ENCODE results near the gene RGPD5. TPM values are rescaled to one million over a fixed set of nuclear protein-coding genes. Genes with fewer than 3 reads are reported as not detected.

RGPD5 gene
- total RNA-seq, result 7.0 and 9.1 TPM in 2 replicates

DNA sequence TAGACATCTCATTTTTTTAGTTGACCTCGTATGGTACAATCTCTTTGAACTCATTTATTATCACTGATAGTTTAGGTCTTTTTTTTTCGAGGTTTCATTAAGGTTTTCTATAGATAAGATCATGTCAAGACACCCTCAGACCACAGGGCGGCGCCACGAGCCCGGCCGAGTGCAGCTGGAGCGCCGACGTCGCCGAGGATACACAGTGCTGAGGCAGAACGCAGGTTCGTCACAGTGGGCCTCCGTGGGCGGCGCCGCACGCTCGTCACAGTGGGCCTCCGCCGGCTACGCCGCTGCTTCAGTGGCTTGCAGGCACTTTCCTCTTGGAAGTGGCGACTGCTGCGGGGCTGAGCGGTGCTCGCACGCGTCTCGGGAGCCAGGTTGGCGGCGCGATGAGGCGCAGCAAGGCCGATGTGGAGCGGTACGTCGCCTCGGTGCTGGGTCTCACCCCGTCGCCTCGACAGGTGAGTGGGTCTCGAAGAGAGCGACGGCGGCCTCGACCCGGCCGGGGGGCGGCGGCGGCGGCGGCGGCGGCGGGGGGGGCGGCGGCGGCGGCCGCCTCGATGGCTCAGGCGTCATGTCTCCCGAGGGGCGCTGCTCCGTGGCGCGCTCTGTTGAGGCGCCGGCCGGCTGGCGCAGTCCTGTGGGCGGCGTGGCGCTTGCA is at the start of gene RGPD5:
Gene RGPD5, plus strand, starts transcription at position 232 of the 664 bp plus-strand sequence. Its CDS starts 161 bp downstream, at position 393.

DNA sequence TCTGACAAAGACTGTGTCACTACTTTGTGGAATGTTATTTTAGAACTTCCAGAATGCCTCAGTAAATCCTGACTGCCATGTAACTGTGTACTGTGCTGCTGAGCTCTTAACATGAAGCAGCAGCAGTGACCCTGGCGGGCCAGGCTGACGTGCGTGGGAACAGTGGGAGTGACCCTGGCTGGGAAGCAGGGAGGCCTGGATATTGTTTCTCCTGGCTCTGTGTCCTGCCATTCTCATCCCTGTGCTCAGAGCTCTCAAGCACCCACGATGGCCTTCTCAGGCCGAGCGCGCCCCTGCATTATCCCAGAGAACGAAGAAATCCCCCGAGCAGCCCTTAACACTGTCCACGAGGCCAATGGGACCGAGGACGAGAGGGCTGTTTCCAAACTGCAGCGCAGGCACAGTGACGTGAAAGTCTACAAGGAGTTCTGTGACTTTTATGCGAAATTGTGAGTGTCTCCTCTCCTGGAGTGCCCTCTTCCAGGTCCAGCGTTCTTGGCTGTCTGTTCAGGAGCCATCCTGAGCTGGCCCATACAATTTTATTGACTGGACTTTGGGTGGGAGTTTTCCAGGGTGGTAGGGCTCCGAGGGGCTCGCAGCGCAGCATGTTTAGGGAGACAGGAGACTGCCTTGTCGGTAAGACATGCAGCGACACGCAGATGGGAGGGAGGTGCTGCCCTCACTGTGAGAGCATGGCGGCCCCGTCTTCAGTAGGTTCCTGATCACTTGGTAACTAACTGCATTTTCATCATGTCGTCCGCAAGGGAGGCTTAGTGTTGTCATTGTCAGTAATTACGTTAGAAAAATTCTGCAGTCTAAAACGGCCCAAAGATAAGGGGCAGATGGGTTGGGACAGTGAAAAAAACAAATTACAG is 104.6 kb downstream of the RGPD5 start, which contains the start of gene LIMS3:
Gene LIMS3, plus strand, starts transcription at position 227 of the 875 bp plus-strand sequence. Its CDS starts 41 bp downstream, at position 268.

Other genes with a start within 250 kb of the RGPD5 start
- gene SEPTIN10, start 180.3 kb upstream of the RGPD5 start, total RNA-seq, result 42.7 and 63.4 TPM in 2 replicates
- 9.7 and 14.2 TPM in 2 replicates for gene SOWAHC, start 179.9 kb upstream of the RGPD5 start, total RNA-seq
- 1.9 and 3.9 TPM in 2 replicates for gene LIMS3, start 104.4 kb downstream of the RGPD5 start, total RNA-seq